Stimulated activated memory B cell treated with anti-CD40 and anti-IgM and Interleukin-4, amounts not matched to agents 10 μg/mL and 1 μg/mL and 100 μg/mL, for 72 hours (primary cell): ENCODE measurements around the gene KIRREL3.

Experiments used
- ATAC-seq: fragments of 150-1000 bp; cut with Tn5 transposase; 2 replicates; pipeline ENCODE4 v1.10.0; 2021
- H3K27ac Mint-ChIP-seq: one replicate; pipeline ENCODE4 v1.8.0; 2022; ENCODE audit warnings: mild to moderate bottlenecking, mixed read lengths
- H3K27me3 Mint-ChIP-seq: one replicate; pipeline ENCODE4 v1.8.0; 2022; ENCODE audit warnings: mixed read lengths
- H3K36me3 Mint-ChIP-seq: one replicate; pipeline ENCODE4 v1.8.0; 2022; ENCODE audit warnings: mixed read lengths
- H3K4me1 Mint-ChIP-seq: one replicate; pipeline ENCODE4 v1.8.0; 2022; ENCODE audit warnings: mixed read lengths
- H3K4me3 Mint-ChIP-seq: one replicate; pipeline ENCODE4 v1.8.0; 2022; ENCODE audit warnings: mild to moderate bottlenecking, moderate library complexity, mixed read lengths
- H3K9me3 Mint-ChIP-seq: one replicate; pipeline ENCODE4 v1.8.0; 2022; ENCODE audit warnings: mixed read lengths

Gene KIRREL3

DNA sequence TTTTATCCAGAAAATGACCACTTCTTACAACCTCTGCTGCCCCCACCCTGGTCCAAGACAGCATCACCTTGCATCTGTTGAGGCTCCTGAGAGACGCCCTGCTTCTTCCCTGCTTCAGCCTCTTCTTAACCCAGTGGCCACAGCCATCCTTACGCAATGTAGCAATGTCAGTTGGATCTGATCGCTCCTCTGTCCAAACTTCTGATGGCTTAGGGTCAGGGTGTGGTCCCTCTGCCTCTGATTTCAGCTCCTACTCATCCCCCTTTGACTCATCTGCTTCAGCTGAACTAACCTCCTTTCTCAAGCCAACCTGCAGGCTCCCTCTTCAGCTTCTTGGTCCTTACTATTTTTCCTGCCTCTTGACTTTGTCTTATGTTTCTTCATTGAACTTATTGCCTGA lies 280.8 kb downstream of the KIRREL3 start:
- Mint-ChIP-seq H3K36me3 (no peaks in the 10 kb centered on the region), H3K4me1 (no peaks in the 10 kb centered on the region), H3K27ac (no peak overlapping the region), H3K27me3 (peaks cover 20% of the 10 kb centered on the region), H3K9me3 (peaks cover 4% of the 10 kb centered on the region), H3K4me3 (no peak overlapping the region)
- no peak for ATAC-seq

DNA sequence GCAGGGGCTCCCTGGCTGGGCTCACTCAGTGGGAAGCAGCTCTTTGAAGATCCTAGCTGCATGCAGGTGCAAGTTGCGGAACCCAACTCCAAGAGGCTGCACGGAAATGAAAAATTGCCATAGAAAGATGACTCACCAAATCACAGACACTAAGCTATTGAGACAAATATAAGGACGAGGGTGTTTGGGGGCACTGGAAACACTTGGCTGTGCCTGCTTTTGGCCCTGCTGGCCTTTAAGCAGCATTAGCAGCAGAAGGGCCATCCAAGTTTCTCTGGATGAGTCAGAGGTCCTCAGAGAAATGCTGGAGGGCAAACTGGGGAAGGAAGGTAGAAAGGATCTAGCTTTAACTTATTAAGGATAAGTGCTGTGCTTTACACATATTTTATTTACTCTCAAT lies 282.3 kb downstream of the KIRREL3 start:
- ATAC-seq, result no peak
- H3K9me3 Mint-ChIP-seq, result peaks cover 4% of the 10 kb centered on the region
- no peak overlapping the region for H3K4me3 Mint-ChIP-seq
- no peaks in the 10 kb centered on the region for H3K4me1 Mint-ChIP-seq
- peaks cover 20% of the 10 kb centered on the region for H3K27me3 Mint-ChIP-seq
- no peaks in the 10 kb centered on the region for H3K36me3 Mint-ChIP-seq
- H3K27ac Mint-ChIP-seq, result no peak overlapping the region

- Mint-ChIP-seq H3K27me3 (peaks cover 20% of the 10 kb centered on the region), H3K4me1 (no peaks in the 10 kb centered on the region)
Observed at GRCh38 chr11:126716456-126717083, 284.0 kb downstream of the KIRREL3 start.

GRCh38 chr11:126713806-126714205 lies 286.8 kb downstream of the KIRREL3 start:
- H3K4me3 Mint-ChIP-seq, result no peak overlapping the region
- H3K9me3 Mint-ChIP-seq, result no peaks in the 10 kb centered on the region
- H3K27me3 Mint-ChIP-seq, result peaks cover 10% of the 10 kb centered on the region
- H3K27ac Mint-ChIP-seq, result no peak overlapping the region
- no peaks in the 10 kb centered on the region for H3K4me1 Mint-ChIP-seq
- ATAC-seq, result no peak
- H3K36me3 Mint-ChIP-seq, result no peaks in the 10 kb centered on the region

More at GRCh38 chr11:126716456-126717083, 284.0 kb downstream of the KIRREL3 start:
- H3K27ac Mint-ChIP-seq, result no peak overlapping the region
- no peaks in the 10 kb centered on the region for H3K36me3 Mint-ChIP-seq
- no peak for ATAC-seq
- H3K9me3 Mint-ChIP-seq, result peaks cover 4% of the 10 kb centered on the region
- H3K4me3 Mint-ChIP-seq, result no peak overlapping the region

DNA sequence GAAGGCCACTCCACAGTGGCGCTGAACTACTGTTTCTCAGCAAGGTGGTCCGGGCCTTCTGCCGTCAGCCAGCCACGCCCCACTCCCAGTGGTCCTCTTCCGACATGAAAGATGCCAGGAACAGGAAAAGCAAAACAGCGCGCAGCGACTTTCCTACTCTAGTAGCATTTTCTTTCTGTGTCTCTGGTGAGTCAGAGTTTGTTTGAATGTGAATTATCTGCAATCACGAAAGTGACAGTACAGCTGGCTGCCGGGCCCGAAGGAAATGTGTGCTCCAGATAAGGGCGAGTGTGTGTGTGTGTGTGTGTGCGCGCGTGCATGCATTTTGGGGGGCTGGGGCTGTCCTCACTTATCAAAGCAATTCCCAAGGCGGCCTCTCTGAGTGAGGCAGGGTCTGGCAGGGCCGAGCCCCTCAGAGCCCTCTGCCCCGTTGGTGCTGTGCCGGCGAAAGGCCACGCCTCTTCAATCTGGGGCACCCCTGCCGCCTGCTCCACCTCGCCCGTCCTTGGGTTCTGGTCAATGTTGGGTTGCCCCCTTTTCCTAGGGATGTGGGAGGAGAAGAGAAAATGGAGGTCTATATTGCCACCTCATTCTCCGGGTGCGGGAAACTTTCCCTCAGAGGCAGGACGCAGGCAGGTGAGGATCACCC lies 288.5 kb downstream of the KIRREL3 start:
- H3K36me3 Mint-ChIP-seq, result no peaks in the 10 kb centered on the region
- no peak overlapping the region for H3K27ac Mint-ChIP-seq
- no peak for ATAC-seq
- H3K9me3 Mint-ChIP-seq, result no peaks in the 10 kb centered on the region
- H3K4me3 Mint-ChIP-seq, result no peak overlapping the region
- H3K27me3 Mint-ChIP-seq, result peaks cover 15% of the 10 kb centered on the region
- no peaks in the 10 kb centered on the region for H3K4me1 Mint-ChIP-seq

- H3K9me3 Mint-ChIP-seq, result no peaks in the 10 kb centered on the region
- peaks cover 15% of the 10 kb centered on the region for H3K27me3 Mint-ChIP-seq
- no peak overlapping the region for H3K27ac Mint-ChIP-seq
- H3K36me3 Mint-ChIP-seq, result no peaks in the 10 kb centered on the region
- no peaks in the 10 kb centered on the region for H3K4me1 Mint-ChIP-seq
- no peak overlapping the region for H3K4me3 Mint-ChIP-seq
- no peak for ATAC-seq
Observed at GRCh38 chr11:126710804-126711399, 289.7 kb downstream of the KIRREL3 start.

DNA sequence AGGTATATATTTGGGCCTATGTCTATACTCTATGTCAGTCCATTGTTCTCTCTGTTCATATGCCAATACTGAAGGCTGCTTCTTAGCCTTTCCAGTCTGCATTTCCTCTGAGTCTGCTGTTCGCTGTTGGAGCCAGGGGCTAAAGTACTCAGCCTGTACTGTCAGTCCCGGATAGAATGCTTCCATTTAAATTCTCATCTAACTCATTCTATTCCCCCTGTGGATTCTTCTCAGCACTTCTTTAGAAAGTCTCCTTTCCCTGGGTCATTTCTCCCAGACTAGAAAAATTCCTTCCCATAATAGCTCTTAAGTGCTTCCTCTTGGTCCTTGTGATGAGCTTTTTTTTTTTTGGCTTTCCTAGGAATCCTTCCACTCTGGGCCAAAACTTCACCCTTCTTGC lies 293.1 kb downstream of the KIRREL3 start:
- Mint-ChIP-seq H3K27me3 (peaks cover 15% of the 10 kb centered on the region), H3K4me3 (no peak overlapping the region), H3K9me3 (no peaks in the 10 kb centered on the region), H3K36me3 (no peaks in the 10 kb centered on the region), H3K4me1 (no peaks in the 10 kb centered on the region), H3K27ac (no peak overlapping the region)
- ATAC-seq, result no peak

GRCh38 chr11:126704096-126704495 lies 296.5 kb downstream of the KIRREL3 start:
- Mint-ChIP-seq H3K4me1 (no peaks in the 10 kb centered on the region), H3K27ac (no peak overlapping the region), H3K27me3 (peaks cover 8% of the 10 kb centered on the region), H3K9me3 (no peaks in the 10 kb centered on the region), H3K36me3 (no peaks in the 10 kb centered on the region), H3K4me3 (no peak overlapping the region)
- ATAC-seq, result no peak

GRCh38 chr11:126703662-126704061 lies 296.9 kb downstream of the KIRREL3 start:
- Mint-ChIP-seq H3K27me3 (peaks cover 5% of the 10 kb centered on the region), H3K4me3 (no peak overlapping the region), H3K27ac (no peak overlapping the region), H3K9me3 (no peaks in the 10 kb centered on the region), H3K36me3 (no peaks in the 10 kb centered on the region), H3K4me1 (no peaks in the 10 kb centered on the region)
- no peak for ATAC-seq

GRCh38 chr11:126702987-126703386 lies 297.6 kb downstream of the KIRREL3 start:
- H3K36me3 Mint-ChIP-seq, result no peaks in the 10 kb centered on the region
- no peaks in the 10 kb centered on the region for H3K4me1 Mint-ChIP-seq
- H3K4me3 Mint-ChIP-seq, result no peak overlapping the region
- H3K27me3 Mint-ChIP-seq, result peaks cover 8% of the 10 kb centered on the region
- no peak overlapping the region for H3K27ac Mint-ChIP-seq
- no peaks in the 10 kb centered on the region for H3K9me3 Mint-ChIP-seq
- ATAC-seq, result no peak

DNA sequence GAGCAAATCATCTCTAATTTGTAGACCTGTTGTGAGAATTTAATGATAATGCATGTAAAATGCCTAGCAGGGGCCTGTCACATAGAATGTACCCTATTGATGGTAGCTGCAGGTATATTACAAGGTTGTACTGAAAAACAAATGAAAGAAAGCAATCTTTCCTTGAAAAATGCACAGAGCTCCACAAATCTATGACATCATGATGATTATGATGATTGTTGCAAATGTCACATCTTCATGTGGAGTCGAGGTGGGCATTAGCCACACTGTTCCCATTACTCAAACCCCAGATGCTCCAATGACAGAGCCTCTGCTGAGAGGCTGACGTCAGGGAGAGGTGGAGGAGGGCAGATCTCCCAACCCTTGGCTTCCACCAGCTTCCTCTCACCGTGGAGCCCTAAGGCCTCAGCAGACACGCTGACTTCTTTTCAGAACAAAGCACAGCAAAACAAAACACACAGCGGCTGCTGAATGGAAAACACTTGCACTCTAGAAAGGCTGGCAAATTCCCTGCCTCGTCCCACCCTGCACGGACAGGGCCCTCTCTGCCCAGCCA lies 298.3 kb downstream of the KIRREL3 start:
- Mint-ChIP-seq H3K4me1 (no peaks in the 10 kb centered on the region), H3K4me3 (no peak overlapping the region), H3K36me3 (no peaks in the 10 kb centered on the region), H3K9me3 (no peaks in the 10 kb centered on the region), H3K27me3 (peaks cover 8% of the 10 kb centered on the region), H3K27ac (no peak overlapping the region)
- no peak for ATAC-seq

GRCh38 chr11:126701520-126701897 lies 299.1 kb downstream of the KIRREL3 start:
- no peak for ATAC-seq
- Mint-ChIP-seq H3K27ac (no peak overlapping the region), H3K36me3 (no peaks in the 10 kb centered on the region), H3K4me1 (no peaks in the 10 kb centered on the region), H3K4me3 (no peak overlapping the region), H3K9me3 (peaks cover 2% of the 10 kb centered on the region), H3K27me3 (peaks cover 8% of the 10 kb centered on the region)

- H3K4me3 Mint-ChIP-seq, result no peak overlapping the region
- no peak overlapping the region for H3K27ac Mint-ChIP-seq
- H3K9me3 Mint-ChIP-seq, result peaks cover 6% of the 10 kb centered on the region
- H3K27me3 Mint-ChIP-seq, result peaks cover 8% of the 10 kb centered on the region
- ATAC-seq, result no peak
- H3K36me3 Mint-ChIP-seq, result no peaks in the 10 kb centered on the region
- no peaks in the 10 kb centered on the region for H3K4me1 Mint-ChIP-seq
Observed at GRCh38 chr11:126700768-126701519, 299.6 kb downstream of the KIRREL3 start.

DNA sequence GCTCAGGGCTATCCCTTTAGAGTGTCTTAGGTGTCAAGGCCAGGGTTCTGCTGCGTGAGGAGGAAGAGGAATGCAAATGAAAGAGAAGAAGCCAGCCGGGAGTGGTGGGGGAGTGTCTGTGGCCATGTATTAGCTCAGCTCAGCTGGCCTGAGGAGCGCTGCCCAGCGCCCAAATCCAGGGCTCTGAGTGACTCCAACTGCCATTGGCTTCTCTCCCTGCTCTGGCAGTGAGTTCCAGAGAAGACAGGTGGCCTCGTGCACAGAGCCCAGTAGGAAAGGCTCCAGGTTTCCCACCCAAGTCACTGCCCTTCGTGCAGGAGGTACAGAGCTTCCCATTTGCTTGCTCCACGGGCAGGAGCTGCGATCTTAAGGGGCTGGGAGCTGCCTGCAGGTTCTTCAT lies 302.0 kb downstream of the KIRREL3 start:
- Mint-ChIP-seq H3K4me3 (no peak overlapping the region), H3K4me1 (no peaks in the 10 kb centered on the region), H3K27ac (no peak overlapping the region), H3K27me3 (peaks cover 8% of the 10 kb centered on the region), H3K9me3 (peaks cover 6% of the 10 kb centered on the region), H3K36me3 (no peaks in the 10 kb centered on the region)
- ATAC-seq, result no peak

GRCh38 chr11:126697936-126698335 lies 302.6 kb downstream of the KIRREL3 start:
- Mint-ChIP-seq H3K36me3 (no peaks in the 10 kb centered on the region), H3K27me3 (peaks cover 8% of the 10 kb centered on the region), H3K9me3 (peaks cover 6% of the 10 kb centered on the region), H3K4me1 (no peaks in the 10 kb centered on the region), H3K27ac (no peak overlapping the region), H3K4me3 (no peak overlapping the region)
- ATAC-seq, result no peak
